ENCODE results near the gene SEC16B.
"Not testable (repeated sequence)": the region's sequence is repeated elsewhere in the genome, so short reads cannot be mapped to it uniquely, and the experiment has no call there.

SEC16B gene, protein sequence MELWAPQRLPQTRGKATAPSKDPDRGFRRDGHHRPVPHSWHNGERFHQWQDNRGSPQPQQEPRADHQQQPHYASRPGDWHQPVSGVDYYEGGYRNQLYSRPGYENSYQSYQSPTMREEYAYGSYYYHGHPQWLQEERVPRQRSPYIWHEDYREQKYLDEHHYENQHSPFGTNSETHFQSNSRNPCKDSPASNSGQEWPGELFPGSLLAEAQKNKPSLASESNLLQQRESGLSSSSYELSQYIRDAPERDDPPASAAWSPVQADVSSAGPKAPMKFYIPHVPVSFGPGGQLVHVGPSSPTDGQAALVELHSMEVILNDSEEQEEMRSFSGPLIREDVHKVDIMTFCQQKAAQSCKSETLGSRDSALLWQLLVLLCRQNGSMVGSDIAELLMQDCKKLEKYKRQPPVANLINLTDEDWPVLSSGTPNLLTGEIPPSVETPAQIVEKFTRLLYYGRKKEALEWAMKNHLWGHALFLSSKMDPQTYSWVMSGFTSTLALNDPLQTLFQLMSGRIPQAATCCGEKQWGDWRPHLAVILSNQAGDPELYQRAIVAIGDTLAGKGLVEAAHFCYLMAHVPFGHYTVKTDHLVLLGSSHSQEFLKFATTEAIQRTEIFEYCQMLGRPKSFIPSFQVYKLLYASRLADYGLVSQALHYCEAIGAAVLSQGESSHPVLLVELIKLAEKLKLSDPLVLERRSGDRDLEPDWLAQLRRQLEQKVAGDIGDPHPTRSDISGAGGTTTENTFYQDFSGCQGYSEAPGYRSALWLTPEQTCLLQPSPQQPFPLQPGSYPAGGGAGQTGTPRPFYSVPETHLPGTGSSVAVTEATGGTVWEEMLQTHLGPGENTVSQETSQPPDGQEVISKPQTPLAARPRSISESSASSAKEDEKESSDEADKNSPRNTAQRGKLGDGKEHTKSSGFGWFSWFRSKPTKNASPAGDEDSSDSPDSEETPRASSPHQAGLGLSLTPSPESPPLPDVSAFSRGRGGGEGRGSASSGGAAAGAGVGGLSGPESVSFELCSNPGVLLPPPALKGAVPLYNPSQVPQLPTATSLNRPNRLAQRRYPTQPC

DNA sequence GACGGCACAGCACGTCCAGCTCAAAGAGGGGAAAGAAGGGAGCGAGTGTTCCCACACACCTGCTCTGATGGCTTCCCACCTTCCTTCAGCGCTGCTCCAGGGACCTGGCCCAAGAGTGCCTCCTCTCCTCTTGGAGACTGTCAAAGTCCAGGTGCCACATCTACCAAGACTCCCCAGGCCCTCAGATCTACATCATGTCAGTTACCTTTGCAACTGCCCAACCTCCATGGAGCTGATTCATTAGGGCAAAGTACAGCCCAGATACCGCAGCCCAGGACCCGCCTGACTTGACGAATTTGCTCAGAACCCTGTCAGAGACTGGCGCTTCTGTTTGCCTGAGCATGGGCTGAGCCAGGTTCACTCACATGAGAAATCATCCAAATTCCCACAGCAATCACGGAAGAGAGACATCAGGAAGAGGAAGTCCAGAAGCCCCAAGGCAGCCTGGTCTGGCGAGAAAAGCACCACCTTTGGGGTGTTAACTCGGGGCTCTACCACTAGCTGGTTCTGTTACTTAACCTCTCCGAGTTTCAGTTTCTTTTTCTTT is at the start of gene SEC16B:
TSS of gene SEC16B (minus strand) at position 234 of the 547 bp plus-strand sequence. CDS start 2,077 bp downstream, outside the sequence.
- no peak for DNase-seq

DNA sequence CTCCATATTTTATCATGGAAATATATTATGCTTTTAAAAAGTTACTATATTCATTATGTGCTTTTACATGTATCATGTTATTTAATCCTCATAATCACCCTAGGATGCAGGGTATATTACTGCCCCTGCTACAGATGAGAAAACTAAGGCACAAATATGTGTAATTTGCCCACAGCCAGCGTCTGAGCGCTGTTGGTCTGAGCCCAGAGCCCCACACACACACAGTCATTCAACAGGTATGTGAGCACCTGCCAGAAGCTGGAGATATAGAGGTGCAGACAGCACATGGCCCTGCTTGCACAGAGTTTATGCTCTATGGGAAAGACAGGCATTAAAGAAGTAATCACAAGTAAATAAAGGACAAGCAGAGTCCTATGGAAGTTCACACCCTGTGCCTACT is 49.8 kb upstream of the SEC16B start:
- no peak for DNase-seq

DNA sequence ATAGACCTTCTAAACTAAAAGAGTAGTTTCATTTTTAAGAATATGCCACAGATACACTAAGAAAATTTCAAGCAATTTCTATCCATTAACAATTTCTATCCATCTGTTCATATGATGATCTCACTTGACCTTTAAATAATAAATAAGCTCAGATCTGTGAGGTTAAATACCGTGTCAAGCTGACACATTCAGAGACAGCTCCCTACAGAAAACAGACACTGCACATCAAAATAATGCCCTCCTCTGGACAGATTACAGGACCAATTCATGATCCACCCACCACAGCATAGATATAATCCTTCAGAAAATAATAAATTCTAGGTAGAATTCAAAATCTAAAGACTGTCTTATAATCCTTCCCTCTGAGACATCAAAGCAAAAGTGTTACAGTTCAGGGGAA is 49.4 kb upstream of the SEC16B start:
- no peak for DNase-seq

DNA sequence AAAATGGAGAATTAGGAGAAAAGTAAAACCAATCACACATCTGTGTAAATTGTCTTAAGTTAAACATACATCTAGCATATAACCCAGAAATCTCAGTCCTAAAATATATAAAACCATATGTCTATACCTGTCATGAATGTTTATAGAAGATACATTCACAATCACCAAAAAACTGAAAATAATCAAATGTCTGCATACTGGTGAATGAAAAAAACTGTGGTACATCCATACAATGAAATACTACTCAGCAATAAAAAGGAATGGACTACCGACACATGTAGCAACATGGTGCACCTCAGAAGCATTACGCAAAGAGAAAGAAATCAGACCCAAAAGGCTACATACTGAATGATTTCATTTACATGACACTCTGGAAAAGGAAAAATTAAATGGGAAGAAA is 47.7 kb upstream of the SEC16B start:
- DNase-seq, result no peak

DNA sequence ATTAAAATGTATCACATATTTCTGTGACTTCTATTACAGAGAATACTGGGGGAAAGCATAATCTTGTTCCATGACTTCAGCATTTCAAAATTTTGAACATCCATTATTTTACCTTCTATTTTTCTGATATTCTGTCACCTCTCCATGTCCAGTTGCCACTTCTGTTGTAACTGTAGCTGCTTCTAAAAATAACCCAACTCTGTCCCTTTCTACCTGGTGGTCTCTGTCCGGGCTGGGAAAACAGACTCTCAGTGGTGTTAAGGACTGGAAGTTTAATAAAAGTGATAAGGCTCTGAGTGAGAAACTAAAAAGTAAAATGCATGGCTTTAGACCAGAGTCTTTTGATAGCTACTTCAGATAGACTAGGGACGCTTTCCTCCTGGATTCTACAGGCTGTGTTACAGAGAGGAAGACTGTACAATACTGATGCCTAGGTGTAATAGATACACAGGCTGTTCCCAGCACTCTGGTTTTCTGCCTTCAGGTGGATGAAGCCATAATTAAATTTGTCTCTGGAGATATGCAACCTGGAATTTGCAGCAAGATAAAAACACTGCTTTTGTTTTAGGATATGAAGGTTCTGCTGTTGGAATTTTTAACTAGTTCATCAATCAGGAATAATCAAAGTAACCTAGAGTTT is 42.1 kb upstream of the SEC16B start:
- DNase-seq, result no peak

DNA sequence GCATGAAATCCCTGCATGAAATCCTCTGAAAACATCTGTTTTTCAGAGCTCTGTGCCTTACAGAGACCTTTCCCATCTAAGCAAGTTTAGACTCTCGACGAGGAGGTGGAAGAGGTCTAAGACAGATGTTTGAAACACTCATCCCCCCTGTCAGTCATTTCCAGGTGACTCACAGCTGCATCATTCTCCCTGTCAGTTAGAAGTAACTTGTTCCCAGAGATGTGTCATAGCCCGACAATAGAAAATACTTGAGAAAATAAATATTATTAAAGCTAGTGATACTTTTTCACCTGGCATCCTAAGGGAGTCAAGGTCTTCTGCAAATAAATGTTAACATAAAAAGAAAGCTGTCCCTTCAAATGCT is 41.6 kb upstream of the SEC16B start:
- no peak for DNase-seq

DNA sequence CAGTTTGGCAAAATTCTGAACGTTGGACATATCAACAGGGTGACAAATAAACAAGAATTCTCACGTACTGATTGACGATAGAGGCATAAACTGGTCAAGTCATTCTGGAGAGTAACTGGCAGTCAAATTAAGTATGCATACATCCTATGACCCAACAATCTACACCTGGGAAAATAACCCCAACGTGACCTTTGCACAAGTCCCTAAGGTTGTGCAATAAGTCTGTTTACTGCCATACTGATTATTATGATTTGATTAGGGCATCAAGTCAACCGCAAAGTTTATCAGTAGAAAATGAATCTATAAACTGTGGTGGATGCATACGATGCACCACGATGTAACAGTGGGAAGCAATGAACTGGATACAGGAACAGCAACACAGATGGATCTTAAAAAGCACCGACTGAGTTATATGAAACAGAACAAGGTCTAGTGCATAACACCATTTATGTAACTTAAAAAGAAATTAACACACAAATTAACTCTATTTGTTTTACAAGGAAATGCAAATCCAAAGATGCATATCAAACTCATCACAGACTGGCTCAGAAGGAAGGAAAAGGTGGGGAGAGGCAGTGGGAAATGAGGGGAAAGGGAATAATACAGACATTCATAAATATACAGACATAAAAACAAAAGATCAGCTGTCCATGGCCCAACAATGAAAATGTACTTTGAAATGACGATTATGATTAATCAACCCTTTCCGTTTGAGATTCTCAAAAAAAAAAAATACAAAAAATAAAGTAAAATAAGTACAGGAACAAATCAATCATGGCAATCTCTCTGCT is 41.0 kb upstream of the SEC16B start:
- no peak for DNase-seq

DNA sequence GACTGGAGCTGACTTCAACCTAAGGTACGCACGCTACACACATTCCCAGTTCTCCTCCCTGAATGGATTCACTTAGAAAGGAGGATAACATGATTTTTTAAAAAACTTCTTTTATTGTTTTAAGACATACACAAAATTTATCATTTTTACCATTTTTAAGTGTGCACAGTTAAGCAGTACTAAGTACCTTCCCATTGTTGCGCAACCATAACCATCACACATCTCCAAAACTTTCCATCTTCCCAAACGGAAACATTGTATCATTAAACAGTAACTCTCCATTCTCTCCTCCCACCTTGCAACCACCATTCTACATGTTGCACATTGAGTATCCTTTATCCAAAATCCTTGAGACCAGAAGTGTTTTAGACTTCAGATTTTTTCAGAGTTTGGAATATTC is 36.2 kb upstream of the SEC16B start:
- no peak for DNase-seq

DNA sequence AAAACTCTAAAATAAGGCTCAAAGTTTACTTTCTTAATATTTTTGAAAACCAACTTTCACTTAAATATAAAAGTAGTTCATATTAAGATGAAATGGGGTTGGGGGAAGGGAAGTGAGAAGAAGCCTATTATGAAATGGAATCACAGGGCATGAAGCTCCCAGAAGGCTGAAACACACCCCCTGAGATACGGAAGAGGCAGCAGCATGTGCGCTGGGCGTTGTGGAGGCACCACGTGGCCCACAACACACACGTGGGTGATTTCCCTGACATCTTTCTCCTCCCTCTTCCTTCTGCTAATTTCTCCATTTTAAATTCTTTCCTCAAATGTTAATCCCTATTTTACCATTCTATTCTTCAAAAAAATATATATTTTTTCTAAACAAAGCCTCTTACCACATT is 35.6 kb upstream of the SEC16B start:
- no peak for DNase-seq

DNA sequence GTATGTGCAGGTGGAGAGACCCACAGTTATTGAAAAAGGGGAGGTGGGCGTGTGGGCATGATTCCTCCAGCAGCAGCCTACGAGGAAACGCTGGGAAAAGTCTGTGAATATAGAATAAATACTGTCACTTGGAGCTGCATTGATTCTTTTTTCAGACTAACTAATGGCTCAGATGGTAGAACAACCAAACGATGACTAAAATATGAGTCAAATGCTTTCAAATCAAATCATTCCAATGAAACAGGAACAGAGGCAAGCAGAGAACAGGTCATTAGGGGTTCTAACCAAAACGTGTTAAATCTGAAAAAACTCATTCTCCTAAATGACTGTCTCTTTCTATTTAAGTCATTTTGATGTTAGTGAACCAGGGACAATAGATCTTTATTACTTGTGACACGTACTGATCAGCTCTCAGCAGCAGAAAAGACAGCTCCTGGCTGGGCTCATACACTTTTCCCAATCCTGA is 35.1 kb upstream of the SEC16B start:
- DNase-seq, result no peak

DNA sequence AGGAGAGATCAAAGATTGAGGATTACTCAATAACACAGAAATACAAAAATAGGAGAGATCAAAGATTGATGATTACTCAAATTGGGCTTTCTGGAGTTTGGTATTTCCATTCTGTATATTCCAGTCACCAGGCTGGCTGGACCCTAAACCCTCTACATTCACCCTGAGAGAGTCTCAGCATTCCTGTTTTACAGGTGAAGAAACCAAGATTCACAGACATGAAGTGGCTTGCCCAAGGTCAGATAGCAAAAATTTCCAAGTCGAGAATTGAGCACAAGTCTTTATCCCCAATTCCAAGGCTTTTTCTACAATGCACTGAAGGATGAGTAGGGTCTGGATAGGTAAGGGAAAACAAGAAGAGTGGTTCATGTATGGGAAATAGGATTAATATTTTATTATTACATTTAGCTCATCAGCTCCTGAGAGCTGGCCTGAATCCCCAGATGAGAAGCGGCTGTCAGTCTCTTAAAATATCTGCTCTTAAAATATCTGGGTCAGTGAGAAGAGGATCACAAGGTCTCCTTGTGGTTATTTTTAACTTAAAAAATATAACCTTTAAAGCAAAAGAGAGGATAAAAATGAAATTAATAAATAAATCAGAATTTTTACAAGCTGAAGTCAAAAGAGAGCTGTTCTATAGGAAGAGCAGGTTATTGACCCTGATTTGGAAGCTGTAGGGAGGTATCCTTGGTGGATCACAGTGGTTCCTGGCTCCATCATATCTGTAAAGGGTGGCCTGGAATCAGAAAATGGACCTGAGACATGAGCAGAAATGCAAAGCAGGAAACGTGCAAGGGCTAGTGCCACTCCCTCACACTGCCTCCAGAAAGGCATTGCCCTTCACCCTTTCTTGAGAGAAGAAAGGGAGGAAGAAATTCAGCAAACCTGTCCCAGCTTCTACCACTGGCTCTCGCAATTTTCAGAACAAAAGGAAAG is 29.1 kb upstream of the SEC16B start:
- DNase-seq, result no peak

DNA sequence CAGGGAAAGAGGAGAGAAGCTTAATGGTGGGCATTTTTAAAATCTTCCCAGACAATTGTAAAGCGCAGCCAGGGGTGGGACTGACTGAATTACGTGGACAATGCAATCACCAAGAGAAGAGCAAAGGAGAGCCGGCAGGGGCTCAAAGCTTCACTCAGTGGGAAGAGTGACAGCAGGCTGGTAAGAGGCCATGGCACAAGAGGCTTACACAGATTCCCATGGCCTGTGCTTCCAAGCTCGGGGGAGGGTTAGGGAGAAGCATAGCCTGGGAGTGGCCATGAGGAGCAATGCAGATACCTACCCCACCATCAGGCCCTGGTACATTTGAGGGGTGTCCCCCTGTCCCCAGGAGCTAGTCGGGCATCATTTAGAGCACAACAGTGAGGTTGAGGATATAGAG is 27.1 kb upstream of the SEC16B start:
- no peak for DNase-seq

DNA sequence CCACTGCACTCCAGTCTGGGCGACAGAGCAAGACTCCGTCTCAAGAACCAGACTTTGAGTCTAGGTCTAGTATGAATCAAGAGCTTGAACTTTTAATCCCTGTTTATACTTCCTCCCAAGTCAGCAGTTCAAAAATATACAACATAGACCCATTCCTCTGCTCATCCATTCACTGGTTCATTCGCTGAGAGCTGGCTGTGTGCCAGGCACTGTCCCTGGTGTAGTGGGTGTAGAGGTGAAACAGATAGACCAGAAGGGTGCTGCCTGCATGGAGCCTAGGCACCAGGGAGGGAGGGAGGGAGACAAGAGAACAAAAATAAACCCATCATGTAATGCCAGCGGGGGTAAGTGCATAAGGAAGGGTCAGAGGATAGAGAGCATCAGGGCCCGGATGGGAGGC is 25.5 kb upstream of the SEC16B start:
- DNase-seq, result no peak

DNA sequence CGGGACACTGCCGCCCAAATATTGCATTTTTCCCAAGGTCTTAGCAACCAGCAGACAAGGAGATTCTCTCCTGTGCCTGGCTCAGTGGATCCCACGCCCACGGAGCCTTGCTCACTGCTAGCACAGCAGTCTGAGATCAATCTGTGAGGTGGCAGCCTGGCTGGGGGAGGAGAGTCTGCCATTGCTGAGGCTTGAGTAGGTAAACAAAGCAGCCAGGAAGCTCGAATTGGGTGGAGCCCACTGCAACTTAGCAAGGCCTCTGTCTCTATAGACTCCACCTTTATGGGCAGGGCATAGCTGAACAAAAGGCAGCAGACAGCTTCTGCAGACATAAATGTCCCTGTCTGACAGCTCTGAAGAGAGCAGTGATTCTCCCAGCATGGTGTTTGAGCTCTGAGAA is 16.4 kb upstream of the SEC16B start:
- not testable (repeated sequence) for DNase-seq

DNA sequence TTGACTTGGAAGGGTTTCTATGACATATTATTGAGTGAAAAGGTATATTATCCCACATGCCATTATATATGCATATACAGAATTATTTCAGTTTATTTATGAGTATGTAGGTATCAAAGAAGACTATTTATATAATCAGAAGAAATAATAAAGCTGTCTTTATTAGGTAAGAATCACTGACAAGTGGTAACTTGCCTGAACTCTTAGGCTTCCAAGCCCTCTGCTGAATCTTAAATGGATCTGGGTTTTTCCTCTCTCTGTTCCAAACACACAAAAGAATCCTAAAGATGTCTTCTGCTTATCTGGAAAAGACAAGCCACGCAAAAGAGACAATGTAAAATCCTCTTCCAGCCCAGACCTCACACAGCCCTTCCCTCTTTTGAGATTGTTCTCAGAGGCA is 14.9 kb upstream of the SEC16B start:
- DNase-seq, result no peak

DNA sequence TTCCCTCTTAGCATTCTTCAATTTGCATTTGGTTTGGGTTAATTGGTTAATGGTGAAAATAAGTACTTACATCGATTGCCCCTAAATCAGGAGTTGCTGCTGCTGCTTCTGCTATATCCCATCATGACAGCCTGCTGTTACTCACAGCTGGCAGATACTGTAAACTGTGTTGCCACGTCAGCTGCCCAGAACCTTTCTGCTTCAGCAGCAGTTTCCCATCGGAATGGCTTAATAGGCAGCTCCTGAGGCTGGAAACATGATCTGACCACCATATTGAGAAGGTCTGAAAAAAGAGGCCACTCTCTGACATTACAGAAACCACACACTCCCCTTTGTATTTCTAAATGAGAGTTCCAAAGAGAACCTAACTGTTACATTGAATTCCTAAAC is 14.3 kb upstream of the SEC16B start:
- DNase-seq, result no peak

DNA sequence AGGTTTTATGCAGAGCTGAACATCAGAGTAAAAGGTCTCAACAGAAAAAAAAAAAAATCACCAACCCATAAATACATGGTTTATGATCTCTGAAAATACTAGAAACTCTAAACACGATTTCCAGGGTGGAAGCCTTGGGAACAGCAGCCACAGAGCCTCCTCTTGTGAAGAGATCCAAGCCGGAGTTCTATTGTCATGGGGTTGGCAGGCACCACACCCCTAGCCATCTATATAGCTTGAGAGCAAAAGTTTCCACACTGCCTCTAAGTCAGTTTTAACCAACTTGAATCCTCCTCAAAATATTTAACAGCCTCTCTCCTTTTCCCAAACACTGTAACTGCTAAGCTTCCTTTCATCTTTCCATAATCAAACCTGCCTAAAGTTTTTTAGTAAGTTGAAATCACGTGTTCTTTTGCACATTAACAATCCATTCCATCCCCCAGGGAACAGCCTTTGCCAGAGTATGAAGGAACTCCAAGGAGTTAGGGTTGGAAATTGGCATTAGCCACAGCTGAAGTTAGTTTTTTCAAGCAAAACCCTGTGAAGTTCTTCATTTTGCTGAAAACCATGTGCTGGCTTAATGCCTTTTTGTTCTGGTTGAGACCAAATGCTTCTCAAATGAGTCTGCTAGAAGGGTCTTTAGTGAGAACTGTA is 13.8 kb upstream of the SEC16B start:
- DNase-seq, result no peak

DNA sequence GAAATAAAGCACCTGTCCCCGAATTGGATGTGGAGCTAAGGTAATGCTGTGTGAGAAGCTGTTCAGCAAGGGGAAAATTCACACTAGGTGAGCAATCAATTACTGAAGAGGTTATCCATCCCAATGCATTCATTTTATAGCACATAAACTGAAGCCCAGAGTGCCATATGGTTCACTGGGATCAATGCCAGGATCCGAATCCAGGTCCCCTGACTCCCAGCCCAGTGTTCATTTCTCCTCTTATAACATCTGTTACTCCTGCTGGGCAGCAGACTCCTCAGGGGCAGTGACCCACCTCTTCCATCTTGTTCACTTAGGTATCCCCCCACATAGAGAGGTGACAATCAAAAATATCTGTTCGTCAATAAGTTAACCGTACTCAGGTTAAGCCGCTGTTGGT is 13.2 kb upstream of the SEC16B start:
- DNase-seq, result no peak

DNA sequence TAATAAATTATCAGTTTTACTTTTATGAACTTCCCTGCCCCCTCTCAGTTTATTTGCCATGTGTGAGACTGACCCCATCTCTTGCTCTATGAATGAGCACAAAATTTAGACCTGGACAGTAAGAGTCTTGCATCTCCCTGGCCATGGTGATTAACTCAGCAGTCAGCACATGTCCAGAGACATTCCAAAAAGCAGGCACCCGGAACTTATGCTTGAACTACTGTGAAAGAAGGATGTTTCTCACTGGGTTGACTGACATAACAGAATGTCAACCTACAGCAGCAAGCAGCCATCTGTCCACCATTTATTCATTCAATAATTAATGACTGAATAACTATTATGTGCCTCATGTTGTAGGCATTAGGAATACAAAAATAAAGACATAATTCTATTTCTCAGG is 11.3 kb upstream of the SEC16B start:
- DNase-seq, result no peak

DNA sequence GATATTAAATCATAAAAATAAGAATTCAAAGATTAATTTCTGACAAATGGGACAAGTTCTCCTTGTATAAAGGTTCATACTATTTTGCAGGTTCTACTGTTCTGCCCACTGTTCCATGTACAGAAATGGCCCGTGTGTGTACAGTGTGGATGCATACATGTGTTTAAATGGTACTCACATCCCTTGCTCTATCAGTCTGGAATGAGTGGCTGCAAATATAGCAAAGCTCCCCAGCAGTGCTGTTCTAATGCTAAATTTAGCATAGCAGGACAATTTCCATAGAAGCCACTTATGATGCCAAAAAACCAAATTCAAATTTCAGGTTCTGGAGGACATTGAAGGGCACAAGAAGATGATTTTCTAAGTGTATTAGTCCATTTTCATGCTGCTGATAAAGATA is 9.4 kb upstream of the SEC16B start:
- no peak for DNase-seq

Data from CD4-positive, alpha-beta T cell treated with Interleukin-17A for 1 hour (primary cell).